ENCODE data around the gene CGNL1. TPM values are rescaled to one million over a fixed set of nuclear protein-coding genes. Genes with fewer than 3 reads are reported as not detected.

Gene CGNL1
- total RNA-seq, 6 experiments from 2014 or later = 23.6 to 54.5 (median 42.9) TPM

DNA sequence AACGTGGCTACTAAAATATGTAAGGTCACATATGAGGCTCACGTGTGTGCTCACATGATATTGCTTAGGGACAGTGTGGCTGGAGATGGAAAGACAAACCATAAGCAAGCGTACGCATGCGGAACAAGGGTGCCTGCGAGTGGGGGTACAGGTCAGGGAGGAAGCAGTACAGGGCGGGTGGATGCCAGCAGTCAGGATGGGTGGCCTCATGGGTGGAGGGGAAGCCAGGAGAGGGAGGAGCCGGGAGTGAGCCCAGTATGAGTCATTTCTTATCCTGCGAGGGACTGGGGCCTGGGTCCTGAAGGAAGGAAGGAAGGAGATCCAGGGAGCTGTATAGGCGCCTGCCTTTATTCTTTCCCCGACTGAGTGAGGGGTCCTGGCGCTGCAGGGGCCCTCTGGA is 42.0 kb upstream of the CGNL1 start:
- intact Hi-C loops (cut with DNase I) = loop anchor here in 1 of 2 donors (10.0 kb wide), 1 partner anchor 201 kb away; no protein-coding TSS in a partner anchor
- WGBS (ENCODE audit: insufficient coverage, low coverage, low lambda C conversion rate, missing lambda C conversion rate) = 67% methylated on average over 5 of the region's 12 CpGs

GRCh38 chr15:57335293-57335715 is 41.0 kb upstream of the CGNL1 start:
- 80% methylated on average over 6 of the region's 6 CpGs for WGBS (ENCODE audit: insufficient coverage, low coverage, low lambda C conversion rate, missing lambda C conversion rate)
- no peaks in the 10 kb centered on the region for H3K36me3 ChIP-seq
- no peak for DNase-seq
- TF ChIP-seq POLR2A (IDR thresholded peaks at IDR 0.05) (no peak), CTCF (IDR thresholded peaks at IDR 0.05) (no peak)
- no peak overlapping the region for H3K4me3 ChIP-seq
- no peaks in the 10 kb centered on the region for H3K9me3 ChIP-seq
- ATAC-seq = no peak
- no peaks in the 10 kb centered on the region for H3K4me1 ChIP-seq
- H3K27me3 ChIP-seq = no peaks in the 10 kb centered on the region
- intact Hi-C loops (cut with DNase I) = loop anchor here in 1 of 2 donors (10.0 kb wide), 1 partner anchor 199 kb away; no protein-coding TSS in a partner anchor
- H3K27ac ChIP-seq = no peak overlapping the region

More for the DNA sequence above, 42.0 kb upstream of the CGNL1 start:
- H3K27me3 ChIP-seq = no peaks in the 10 kb centered on the region
- no peaks in the 10 kb centered on the region for H3K4me1 ChIP-seq
- H3K27ac ChIP-seq = no peak overlapping the region
- TF ChIP-seq CTCF (IDR thresholded peaks at IDR 0.05) (no peak), POLR2A (IDR thresholded peaks at IDR 0.05) (no peak)
- no peaks in the 10 kb centered on the region for H3K9me3 ChIP-seq
- ATAC-seq = peak; percentile 25 to 61 (median 49)
- no peak for DNase-seq
- H3K4me3 ChIP-seq = no peak overlapping the region
- H3K36me3 ChIP-seq = no peaks in the 10 kb centered on the region

DNA sequence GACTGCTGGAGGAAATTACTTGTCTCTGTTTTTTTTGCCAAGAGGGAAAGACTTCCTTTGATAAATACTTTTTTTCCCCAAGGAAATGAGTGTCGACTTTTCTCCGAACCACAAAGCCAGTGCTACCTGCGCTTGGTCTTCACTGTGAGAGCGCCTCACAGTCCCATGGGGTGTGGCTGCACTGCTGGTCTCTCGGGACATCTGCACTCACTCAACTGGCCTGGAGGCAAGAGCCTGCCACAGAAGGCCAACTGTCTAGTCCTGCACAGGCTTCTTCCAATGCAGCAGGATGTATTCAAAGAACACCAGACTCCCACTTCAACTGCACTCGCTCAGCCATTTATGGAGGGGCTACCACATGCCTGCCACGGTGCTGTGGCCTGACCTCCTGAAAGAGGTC is 40.6 kb upstream of the CGNL1 start:
- no peaks in the 10 kb centered on the region for H3K36me3 ChIP-seq
- H3K4me1 ChIP-seq = no peaks in the 10 kb centered on the region
- H3K4me3 ChIP-seq = no peak overlapping the region
- H3K27ac ChIP-seq = no peak overlapping the region
- H3K27me3 ChIP-seq = no peaks in the 10 kb centered on the region
- 68% methylated on average over 4 of the region's 7 CpGs for WGBS (ENCODE audit: insufficient coverage, low coverage, low lambda C conversion rate, missing lambda C conversion rate)
- intact Hi-C loops (cut with DNase I) = loop anchor here in 1 of 2 donors (10.0 kb wide), 1 partner anchor 199 kb away; no protein-coding TSS in a partner anchor
- no peak for TF ChIP-seq POLR2A (IDR thresholded peaks at IDR 0.05)
- no peak for TF ChIP-seq CTCF (IDR thresholded peaks at IDR 0.05)
- DNase-seq (no peak), ATAC-seq (no peak)
- no peaks in the 10 kb centered on the region for H3K9me3 ChIP-seq

GRCh38 chr15:57337868-57338411 is 38.4 kb upstream of the CGNL1 start:
- ATAC-seq = peak; percentile 48 to 81 (median 63)
- Histone ChIP-seq H3K27me3 (no peaks in the 10 kb centered on the region), H3K4me3 (no peak overlapping the region), H3K27ac (no peak overlapping the region), H3K9me3 (no peaks in the 10 kb centered on the region), H3K4me1 (no peaks in the 10 kb centered on the region), H3K36me3 (no peaks in the 10 kb centered on the region)
- intact Hi-C loops (cut with DNase I) = loop anchor here in 1 of 2 donors (10.0 kb wide), 1 partner anchor 197 kb away; no protein-coding TSS in a partner anchor
- 29% methylated on average over 4 of the region's 15 CpGs for WGBS (ENCODE audit: insufficient coverage, low coverage, low lambda C conversion rate, missing lambda C conversion rate)
- TF ChIP-seq CTCF (IDR thresholded peaks at IDR 0.05) (no peak), POLR2A (IDR thresholded peaks at IDR 0.05) (no peak)
- peak in 1 of 3 donors; percentile 58 for DNase-seq
